PFSK-1 (cell line): Measurements from ENCODE around the gene WFIKKN1.

Experiments used
- REST ChIP-seq, 2 experiments: IDR thresholded peaks; 2 replicates each; pipeline versions ENCODE4 v1.6.1 to v1.8.0; 2011 to 2012; ENCODE audit warnings: low read depth in 2 of 2, low read length in 2 of 2, control low read depth in 1 of 2, inconsistent platforms in 1 of 2, mild to moderate bottlenecking in 1 of 2, moderate library complexity in 1 of 2; ENCODE audit not compliant: insufficient read depth in 1 of 2
- SIN3A ChIP-seq: IDR thresholded peaks from 2 replicates; pipeline ENCODE4 v1.6.1; 2012; ENCODE audit warnings: mild to moderate bottlenecking, low read length, moderate library complexity, borderline replicate concordance; ENCODE audit not compliant: insufficient read depth

- TF ChIP-seq REST (IDR thresholded peaks at IDR 0.05; ENCODE audit: insufficient read depth in 1 of 2, low read depth in 2 of 2, low read length in 2 of 2): no peak
- no peak for TF ChIP-seq SIN3A
Measured at GRCh38 chr16:676565-676902, 45.7 kb downstream of the WFIKKN1 start.
